PC-3 (cell line): Measurements from ENCODE around the gene CMTM8. TPM values are rescaled to one million over a fixed set of nuclear protein-coding genes. Genes with fewer than 3 reads are reported as not detected.

Experiments used
- ATAC-seq: fragments of 200-7000 bp; cut with Tn5 transposase; 2 replicates; pipeline ENCODE4 v1.9.1; 2020; ENCODE audit warnings: mild to moderate bottlenecking, moderate library complexity
- BruUV-seq: library from RNA; stranded (reverse); fragments of 400-500 nt; replicated peaks from 2 replicates; lab custom pipeline; 2021; lab: Mats Ljungman, UMichigan
- CTCF ChIA-PET: fragments of 300-600 bp; sonication (Branson Sonifier 250); formaldehyde crosslinking; loops from one replicate; lab custom pipeline; 2022; ENCODE audit warnings: antibody characterized with exemption; lab: Charles Lee
- POLR2A ChIA-PET: fragments of 300-600 bp; sonication (Branson Sonifier 250); formaldehyde crosslinking; loops from one replicate; lab custom pipeline; 2022; ENCODE audit warnings: antibody characterized with exemption; ENCODE audit not compliant: unreplicated experiment; lab: Charles Lee
- DNase-seq: peaks from one replicate; pipeline ENCODE4 v3.0.0-alpha.2; 2015
- H2AFZ ChIP-seq: fragments of 300-600 bp; sonication (generic); 2 replicates; pipeline ENCODE4 v1.6.0; 2016; ENCODE audit warnings: antibody characterized with exemption, low read length
- H3F3A ChIP-seq: fragments of 300-600 bp; sonication (generic); one replicate; pipeline ENCODE4 v1.6.0; 2017; ENCODE audit warnings: antibody characterized with exemption, low read length, control low read depth, mild to moderate bottlenecking; ENCODE audit not compliant: unreplicated experiment
- H3K27ac ChIP-seq: fragments of 300-600 bp; sonication (generic); 2 replicates; pipeline ENCODE4 v1.5.1; 2016; ENCODE audit warnings: mild to moderate bottlenecking, low read length
- H3K27me3 ChIP-seq: fragments of 300-600 bp; sonication (generic); 2 replicates; pipeline ENCODE4 v1.6.1; 2016; ENCODE audit warnings: low read length, mixed read lengths
- H3K36me3 ChIP-seq: fragments of 300-600 bp; sonication (generic); 2 replicates; pipeline ENCODE4 v1.6.1; 2016; ENCODE audit warnings: low read depth, mixed run types, low read length, mixed read lengths
- H3K4me1 ChIP-seq: fragments of 300-600 bp; sonication (generic); 2 replicates; pipeline ENCODE4 v1.5.1; 2016; ENCODE audit warnings: low read length; ENCODE audit not compliant: insufficient read depth
- H3K4me2 ChIP-seq: fragments of 300-600 bp; sonication (generic); 2 replicates; pipeline ENCODE4 v1.6.0; 2016; ENCODE audit warnings: low read length
- H3K4me3 ChIP-seq: fragments of 300-600 bp; sonication (generic); 2 replicates; pipeline ENCODE4 v1.5.1; 2016; ENCODE audit warnings: mild to moderate bottlenecking, low read length, mixed read lengths
- H3K79me2 ChIP-seq: fragments of 300-600 bp; sonication (generic); 2 replicates; pipeline ENCODE4 v1.6.1; 2017; ENCODE audit warnings: low read length, mixed read lengths
- H3K9ac ChIP-seq: fragments of 300-600 bp; sonication (generic); 2 replicates; pipeline ENCODE4 v1.6.0; 2016; ENCODE audit warnings: mild to moderate bottlenecking, low read length
- H3K9me2 ChIP-seq: fragments of 300-600 bp; sonication (generic); replicated peaks from 2 replicates; pipeline ENCODE4 v1.6.1; 2016; ENCODE audit warnings: mixed run types, low read length, mixed read lengths
- H3K9me3 ChIP-seq: fragments of 300-600 bp; sonication (generic); 2 replicates; pipeline ENCODE4 v1.6.1; 2016; ENCODE audit warnings: low read length, mixed read lengths
- H4K20me1 ChIP-seq: fragments of 300-600 bp; sonication (generic); 2 replicates; pipeline ENCODE4 v1.6.1; 2016; ENCODE audit warnings: low read length, mixed read lengths
- EZH2 ChIP-seq: fragments of 300-600 bp; sonication (generic); IDR thresholded peaks from one replicate; pipeline ENCODE4 v1.6.1; 2017; ENCODE audit warnings: antibody characterized with exemption, mild to moderate bottlenecking, low read length; ENCODE audit not compliant: unreplicated experiment
- EZH2phosphoT487 ChIP-seq: fragments of 300-600 bp; sonication (generic); IDR thresholded peaks from 2 replicates; pipeline ENCODE4 v1.6.1; 2018; ENCODE audit warnings: mild to moderate bottlenecking, antibody characterized with exemption, low read length, borderline replicate concordance
- intact Hi-C: fragments of 100-400 bp; cut with micrococcal nuclease; formaldehyde crosslinking; loops from 2 replicates; pipeline ENCODE4 v1.9.0; 2023
- total RNA-seq: library from RNA; depleted of rRNA; stranded (reverse); fragments of >200 nt; gene quantifications from 2 replicates; pipeline ENCODE4 v1.2.3, GENCODE V29; 2014
- TF ChIP-seq, protein P1 (sequence below): fragments of 300-600 bp; sonication (generic); conservative IDR thresholded peaks from 2 replicates; pipeline ENCODE4 v1.5.1; 2017; ENCODE audit warnings: antibody characterized with exemption, low read depth, mild to moderate bottlenecking, low read length

The CMTM8 gene
- total RNA-seq, 1 experiment from 2014 or later, result 5.2 TPM

DNA sequence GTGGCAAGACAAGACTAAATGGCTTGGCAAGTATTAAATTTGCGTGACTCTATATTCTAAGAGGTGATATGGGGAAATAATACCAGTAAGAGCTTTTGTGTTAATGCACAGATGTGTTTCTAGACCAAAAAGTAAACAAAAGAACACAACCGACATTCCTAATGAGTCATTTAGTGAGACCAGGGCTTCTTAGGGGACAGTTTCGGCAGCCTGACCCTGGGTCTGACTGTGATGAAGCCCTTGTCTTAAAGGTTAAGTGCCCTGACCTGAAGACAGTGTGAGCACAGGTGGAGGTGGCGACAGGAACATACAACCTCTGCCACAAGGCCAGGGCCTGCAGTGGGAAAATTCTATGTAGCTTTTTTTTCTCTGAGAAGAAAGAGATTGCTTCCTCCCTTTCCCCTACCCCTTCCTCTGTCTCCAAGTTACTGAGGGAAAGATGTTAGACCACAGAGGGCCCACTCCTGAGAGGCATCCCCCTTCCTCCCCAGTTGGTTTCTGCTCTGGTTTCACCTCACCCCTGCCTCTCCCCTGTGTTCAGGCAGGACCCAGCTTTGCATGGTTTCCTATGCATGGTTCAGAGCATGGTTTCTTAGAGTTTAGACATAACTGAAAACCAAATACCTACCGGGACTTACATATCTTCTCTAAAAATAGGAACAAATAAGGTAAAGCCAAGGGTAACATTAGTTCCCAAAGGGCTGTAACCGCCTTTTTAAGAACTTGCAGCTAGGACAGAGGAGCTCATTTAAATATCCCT, 128.3 kb downstream of the CMTM8 start:
- TF ChIP-seq, protein P1, sequence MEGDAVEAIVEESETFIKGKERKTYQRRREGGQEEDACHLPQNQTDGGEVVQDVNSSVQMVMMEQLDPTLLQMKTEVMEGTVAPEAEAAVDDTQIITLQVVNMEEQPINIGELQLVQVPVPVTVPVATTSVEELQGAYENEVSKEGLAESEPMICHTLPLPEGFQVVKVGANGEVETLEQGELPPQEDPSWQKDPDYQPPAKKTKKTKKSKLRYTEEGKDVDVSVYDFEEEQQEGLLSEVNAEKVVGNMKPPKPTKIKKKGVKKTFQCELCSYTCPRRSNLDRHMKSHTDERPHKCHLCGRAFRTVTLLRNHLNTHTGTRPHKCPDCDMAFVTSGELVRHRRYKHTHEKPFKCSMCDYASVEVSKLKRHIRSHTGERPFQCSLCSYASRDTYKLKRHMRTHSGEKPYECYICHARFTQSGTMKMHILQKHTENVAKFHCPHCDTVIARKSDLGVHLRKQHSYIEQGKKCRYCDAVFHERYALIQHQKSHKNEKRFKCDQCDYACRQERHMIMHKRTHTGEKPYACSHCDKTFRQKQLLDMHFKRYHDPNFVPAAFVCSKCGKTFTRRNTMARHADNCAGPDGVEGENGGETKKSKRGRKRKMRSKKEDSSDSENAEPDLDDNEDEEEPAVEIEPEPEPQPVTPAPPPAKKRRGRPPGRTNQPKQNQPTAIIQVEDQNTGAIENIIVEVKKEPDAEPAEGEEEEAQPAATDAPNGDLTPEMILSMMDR, result no peak
- no peak for TF ChIP-seq EZH2
- no peak for TF ChIP-seq EZH2phosphoT487
- CTCF ChIA-PET, result no interaction called here

DNA sequence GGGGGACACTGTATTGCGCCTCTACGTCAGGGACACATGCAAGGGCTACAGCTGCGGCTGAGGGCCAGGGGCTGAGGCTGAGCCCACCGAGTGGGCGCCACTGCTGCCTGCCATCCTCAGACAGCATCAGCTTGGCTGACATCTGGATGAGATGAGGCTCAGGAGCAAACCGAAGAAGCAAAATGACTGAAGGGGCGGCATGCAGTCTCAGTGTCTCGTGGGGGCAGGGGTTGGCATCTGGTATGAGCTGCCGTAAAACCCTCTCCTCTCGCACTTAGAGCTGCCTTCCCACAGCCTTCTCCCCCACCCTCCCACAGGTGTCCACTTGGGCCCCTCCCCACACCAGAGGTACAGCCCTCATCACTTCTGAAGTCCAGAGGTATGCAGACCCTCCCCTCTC, 129.0 kb downstream of the CMTM8 start:
- Histone ChIP-seq H3K4me3 (no peak overlapping the region), H3K9ac (no peak overlapping the region), H3K79me2 (no peaks in the 10 kb centered on the region), H3F3A (no peaks in the 10 kb centered on the region), H2AFZ (no peak overlapping the region), H4K20me1 (no peaks in the 10 kb centered on the region), H3K27me3 (no peaks in the 10 kb centered on the region), H3K4me2 (no peak overlapping the region), H3K4me1 (peaks cover 16% of the 10 kb centered on the region), H3K36me3 (no peaks in the 10 kb centered on the region), H3K9me3 (no peaks in the 10 kb centered on the region), H3K9me2 (no peaks in the 10 kb centered on the region), H3K27ac (no peak overlapping the region)
- ChIA-PET POLR2A (no interaction called here), CTCF (no interaction called here)
- BruUV-seq, result no TSS peak
- ATAC-seq (no peak), DNase-seq (no peak)
- intact Hi-C loops, result no loop called here
- no peak for TF ChIP-seq EZH2
- TF ChIP-seq EZH2phosphoT487, result no peak
- TF ChIP-seq, protein P1, result no peak

More for the DNA sequence above, 128.3 kb downstream of the CMTM8 start:
- H3K4me1 ChIP-seq, result peaks cover 16% of the 10 kb centered on the region
- H3K4me3 ChIP-seq, result no peak overlapping the region
- DNase-seq, result peak; percentile 72
- no peaks in the 10 kb centered on the region for H3F3A ChIP-seq
- POLR2A ChIA-PET, result no interaction called here
- no peaks in the 10 kb centered on the region for H3K9me2 ChIP-seq
- H2AFZ ChIP-seq, result no peak overlapping the region
- H3K79me2 ChIP-seq, result no peaks in the 10 kb centered on the region
- H3K36me3 ChIP-seq, result no peaks in the 10 kb centered on the region
- peak overlapping the region; percentile 30; the same call in 1 of the 2 replicates for H3K4me2 ChIP-seq
- H3K9me3 ChIP-seq, result no peaks in the 10 kb centered on the region
- H4K20me1 ChIP-seq, result no peaks in the 10 kb centered on the region
- intact Hi-C loops, result no loop called here
- ATAC-seq, result peak; percentile 91
- H3K27me3 ChIP-seq, result no peaks in the 10 kb centered on the region
- BruUV-seq, result no TSS peak
- H3K27ac ChIP-seq, result peak overlapping the region; percentile 37
- H3K9ac ChIP-seq, result no peak overlapping the region

DNA sequence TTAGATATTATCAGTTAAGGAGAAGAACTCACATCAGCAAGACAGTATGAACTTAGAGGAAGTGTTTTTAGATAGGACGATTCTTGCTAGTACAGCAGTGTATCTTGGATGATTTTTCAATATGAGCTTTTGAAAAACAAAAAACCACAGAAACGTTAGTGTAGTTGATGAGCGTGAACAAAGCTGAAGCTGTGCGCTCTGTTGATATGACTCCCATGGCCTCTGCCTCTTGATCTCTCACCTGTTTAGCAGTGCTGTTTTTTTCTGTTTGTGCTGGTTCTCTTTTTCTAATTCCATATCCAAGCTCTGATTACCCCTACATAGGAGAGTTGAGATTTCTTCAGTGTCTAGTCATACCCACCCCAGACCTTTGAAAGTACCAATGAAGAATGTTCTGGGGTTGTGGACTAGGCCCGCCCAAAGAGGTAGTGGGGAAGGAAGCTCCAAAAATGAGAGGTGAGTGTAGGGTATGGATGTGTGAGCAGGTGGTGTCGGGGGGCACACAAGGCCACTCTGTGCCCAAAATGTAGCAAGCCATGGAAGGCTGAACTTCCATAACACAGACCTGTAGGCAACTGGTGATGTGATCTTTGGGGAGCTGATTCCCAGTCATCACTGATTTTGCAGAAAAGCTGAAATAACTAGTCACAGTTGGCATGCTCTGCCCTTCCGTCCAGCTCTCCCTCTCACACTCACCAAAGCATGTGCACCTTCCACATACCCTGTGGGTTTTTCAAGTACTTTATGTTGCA, 133.2 kb downstream of the CMTM8 start:
- no peaks in the 10 kb centered on the region for H4K20me1 ChIP-seq
- no peak overlapping the region for H3K27ac ChIP-seq
- H2AFZ ChIP-seq, result no peak overlapping the region
- intact Hi-C loops, result no loop called here
- CTCF ChIA-PET, result no interaction called here
- no peak overlapping the region for H3K4me2 ChIP-seq
- no peaks in the 10 kb centered on the region for H3K36me3 ChIP-seq
- TF ChIP-seq EZH2phosphoT487, result no peak
- TF ChIP-seq EZH2, result no peak
- TF ChIP-seq, protein P1, result no peak
- POLR2A ChIA-PET, result no interaction called here
- no peaks in the 10 kb centered on the region for H3F3A ChIP-seq
- H3K9me3 ChIP-seq, result no peaks in the 10 kb centered on the region
- no peaks in the 10 kb centered on the region for H3K79me2 ChIP-seq
- H3K9ac ChIP-seq, result no peak overlapping the region
- peaks cover 5% of the 10 kb centered on the region for H3K4me1 ChIP-seq
- H3K27me3 ChIP-seq, result no peaks in the 10 kb centered on the region
- ATAC-seq, result no peak
- H3K4me3 ChIP-seq, result no peak overlapping the region
- DNase-seq, result no peak
- no peaks in the 10 kb centered on the region for H3K9me2 ChIP-seq
- BruUV-seq, result no TSS peak
